K562 (cell line): ENCODE data around the gene ZNF385C. TPM values are rescaled to one million over a fixed set of nuclear protein-coding genes. Genes with fewer than 3 reads are reported as not detected.

Experiments used
- ATAC-seq: fragments of 200-7000 bp; cut with Tn5 transposase; 3 replicates; pipeline ENCODE4 v1.9.1; 2020; ENCODE audit warnings: moderate library complexity
- BruUV-seq: library from RNA; stranded (reverse); fragments of 400-500 nt; replicated peaks from 2 replicates; lab custom pipeline; 2021; lab: Mats Ljungman, UMichigan
- CTCF ChIA-PET: fragments of 300-600 bp; formaldehyde crosslinking; extraction: SDS; loops from one replicate; lab custom pipeline; 2021; ENCODE audit warnings: low intra/inter-chr PET ratio; lab: Yijun Ruan, JAX
- POLR2A ChIA-PET: fragments of 300-600, 350-650 bp; sonication (Branson Sonifier 250); formaldehyde crosslinking; extraction: SDS; loops from one replicate; lab custom pipeline; 2021; ENCODE audit warnings: antibody characterized with exemption, inconsistent platforms; lab: Yijun Ruan, JAX
- DNase-seq, 4 experiments: peaks; one replicate each; pipeline versions ENCODE4 v3.0.0 to v3.0.0-alpha.2; 2011 to 2018; ENCODE audit warnings: low spot score in 3 of 4, mixed read lengths in 3 of 4; ENCODE audit errors: extremely low read depth in 1 of 4
- FAIRE-seq: peaks from 2 replicates; lab custom pipeline; 2011; peaks lifted over from hg19 to GRCh38; lab: Jason Lieb, UNC
- H2AFZ ChIP-seq: 2 replicates; pipeline ENCODE4 v1.6.0; 2011; ENCODE audit warnings: low read depth, low read length, control low read depth, inconsistent platforms
- H3K27ac ChIP-seq: fragments of 200-600 bp; 3 replicates; pipeline ENCODE4 v1.8.0; 2011; ENCODE audit warnings: low read depth, mild to moderate bottlenecking, control low read depth, inconsistent platforms, low read length, moderate library complexity, mixed read lengths; ENCODE audit errors: extremely low read depth
- H3K27me3 ChIP-seq, 2 experiments: fragments of 300-600 bp in 1 of 2; 2 replicates in 1 of 2; 3 replicates in 1 of 2; pipeline versions ENCODE4 v1.6.0 to v1.8.0; 2011; ENCODE audit warnings: inconsistent platforms in 2 of 2, low read length in 2 of 2, mild to moderate bottlenecking in 1 of 2, mixed read lengths in 1 of 2, moderate library complexity in 1 of 2; ENCODE audit not compliant: control insufficient read depth in 2 of 2, insufficient read depth in 2 of 2
- H3K36me3 ChIP-seq: fragments of 300-600 bp; 3 replicates; pipeline ENCODE4 v1.8.0; 2011; ENCODE audit warnings: mild to moderate bottlenecking, low read length, inconsistent platforms; ENCODE audit not compliant: control insufficient read depth, insufficient read depth
- H3K4me1 ChIP-seq, 2 experiments: fragments of 200-600 bp in 1 of 2; replicated peaks in 1 of 2; 2 replicates in 1 of 2; 3 replicates in 1 of 2; pipeline versions ENCODE4 v1.5.1 to v1.8.0; 2011; ENCODE audit warnings: inconsistent platforms in 2 of 2, low read length in 2 of 2, mild to moderate bottlenecking in 1 of 2, mixed read lengths in 1 of 2, moderate library complexity in 1 of 2; ENCODE audit not compliant: control insufficient read depth in 2 of 2, insufficient read depth in 2 of 2
- H3K4me2 ChIP-seq: 2 replicates; pipeline ENCODE4 v1.6.1; 2011; ENCODE audit warnings: low read length, control low read depth, inconsistent platforms, mixed read lengths; ENCODE audit not compliant: insufficient read depth
- H3K4me3 ChIP-seq: fragments of 200-600 bp; sonication (generic), shearing (Covaris generic); 2 replicates; pipeline ENCODE4 v1.5.1; 2016; ENCODE audit warnings: control low read depth, inconsistent platforms
- H3K79me2 ChIP-seq: fragments of 200-600 bp; 3 replicates; pipeline ENCODE4 v1.8.0; 2011; ENCODE audit warnings: low read length, inconsistent platforms; ENCODE audit not compliant: control insufficient read depth, insufficient read depth
- H3K9ac ChIP-seq, 2 experiments: 2 replicates each; pipeline versions ENCODE4 v1.6.0 to v1.6.1; 2011; ENCODE audit warnings: low read depth in 2 of 2, low read length in 2 of 2, control low read depth in 1 of 2, inconsistent platforms in 1 of 2, mild to moderate bottlenecking in 1 of 2, mixed read lengths in 1 of 2; ENCODE audit not compliant: insufficient read depth in 1 of 2
- H3K9me1 ChIP-seq: one replicate; pipeline ENCODE4 v1.6.0; 2011; ENCODE audit warnings: inconsistent platforms, mild to moderate bottlenecking, low read length, moderate library complexity; ENCODE audit not compliant: control insufficient read depth, insufficient read depth
- H3K9me3 ChIP-seq: replicated peaks from 2 replicates; pipeline ENCODE4 v1.5.1; 2011; ENCODE audit warnings: low read depth, low read length, inconsistent platforms; ENCODE audit not compliant: control insufficient read depth, insufficient read depth
- H4K20me1 ChIP-seq: replicated peaks from 2 replicates; pipeline ENCODE4 v1.6.1; 2011; ENCODE audit warnings: low read length, inconsistent platforms, mixed read lengths; ENCODE audit not compliant: control insufficient read depth, insufficient read depth
- TBL1XR1 ChIP-seq, 2 experiments: IDR thresholded peaks; 2 replicates each; pipeline ENCODE4 v1.6.1; 2012; ENCODE audit warnings: improper control_type of control experiment in 2 of 2, low read length in 2 of 2, mild to moderate bottlenecking in 1 of 2
- WGBS: fragments of 100-300 bp; shearing (Covaris generic); methylation state at CpG from one replicate; pipeline ENCODE4 v1.1.6; 2016; ENCODE audit warnings: low coverage, mixed read lengths; ENCODE audit not compliant: insufficient coverage; ENCODE audit errors: missing lambda C conversion rate; 5-methylcytosine and 5-hydroxymethylcytosine counted together
- in situ Hi-C: fragments of 300-500 bp; cut with MboI; formaldehyde crosslinking; loops from 4 replicates; pipeline ENCODE4 v1.15.0; 2018; ENCODE audit warnings: inconsistent platforms, mixed read lengths
- intact Hi-C: fragments of 100-400 bp; cut with micrococcal nuclease; formaldehyde crosslinking; loops from 2 replicates; pipeline ENCODE4 v1.14.2; 2022
- polyA plus RNA-seq, 8 experiments: library from polyadenylated mRNA; depleted of rRNA in 4 of 8; stranded (reverse) in 5 of 8; unstranded in 3 of 8; fragments of >200 nt; fragmentation: Nextera tagmentation in 2 of 8; fragmentation: Illumina TruSeq in 1 of 8; extraction: Ambion mirVana in 2 of 8; extraction: Trizol in 1 of 8; gene quantifications; 2 replicates each; pipeline versions ENCODE4 v1.2.1 to v1.2.3, GENCODE V29; 2011 to 2014; ENCODE audit warnings: inconsistent platforms in 1 of 8, missing spikeins in 1 of 8
- total RNA-seq, 7 experiments: library from RNA; depleted of rRNA in 6 of 7; stranded (reverse); fragments of >200 nt in 6 of 7; fragmentation: Illumina TruSeq in 2 of 7; extraction: Trizol in 2 of 7; gene quantifications; 2 replicates each; pipeline versions ENCODE4 v1.2.1 to v1.2.3, GENCODE V29; 2011 to 2021; ENCODE audit warnings: low replicate concordance in 1 of 7
- TF ChIP-seq, protein P1 (sequence below): fragments of 200-400 bp; formaldehyde crosslinking; IDR thresholded peaks from 2 replicates; pipeline ENCODE4 v1.6.1; 2017; ENCODE audit warnings: mild to moderate bottlenecking, low read depth, low read length, moderate library complexity
- TF ChIP-seq, protein P2 (sequence below): sonication (generic); formaldehyde crosslinking; IDR thresholded peaks from 2 replicates; pipeline ENCODE4 v1.8.0; 2023; ENCODE audit warnings: mild to moderate bottlenecking, missing genetic modification reagents

The ZNF385C gene
- total and polyA plus RNA-seq, 9 of the 15 experiments (the other 6 are each of a cell fraction or from before 2014, with no cell fraction given): 0.03 to 0.35 (median 0.18) TPM; not detected in 1

DNA sequence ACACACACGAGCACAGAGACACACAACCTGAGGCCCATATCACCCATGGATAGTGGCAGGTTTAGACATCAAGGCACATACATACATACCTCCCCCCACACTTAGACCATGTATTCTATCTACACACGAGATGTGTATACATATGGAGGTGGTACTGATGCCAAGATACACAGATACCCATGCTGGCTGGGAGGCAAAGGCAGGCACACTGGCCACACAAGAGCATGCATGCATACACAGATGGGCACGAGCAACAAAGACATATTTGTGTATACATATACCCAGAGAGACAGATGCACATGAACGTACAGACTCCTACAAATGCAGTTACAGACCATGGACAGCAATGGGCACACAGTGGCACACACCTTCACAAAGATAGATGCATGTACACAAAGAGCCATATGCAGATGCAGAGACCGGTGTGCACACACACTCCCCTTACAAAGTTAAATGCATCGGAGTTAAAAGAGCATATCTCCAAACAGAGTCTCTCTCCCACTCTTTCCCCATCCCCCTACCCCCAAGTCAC is 45.9 kb downstream of the ZNF385C start:
- POLR2A ChIA-PET: no interaction called here
- Histone ChIP-seq H3K9me1 (no peaks in the 10 kb centered on the region), H3K4me3 (no peak overlapping the region), H3K9me3 (no peaks in the 10 kb centered on the region), H4K20me1 (no peaks in the 10 kb centered on the region), H3K9ac (no peak overlapping the region), H3K27ac (no peak overlapping the region), H3K4me1 (peaks cover 3 to 14% of the 10 kb centered on the region in 2 experiments; a peak in 3 of 5 replicates)
- no peak for ATAC-seq
- no peak for FAIRE-seq
- WGBS: 12% methylated on average over 6 of the region's 6 CpGs
- TF ChIP-seq, protein P1, sequence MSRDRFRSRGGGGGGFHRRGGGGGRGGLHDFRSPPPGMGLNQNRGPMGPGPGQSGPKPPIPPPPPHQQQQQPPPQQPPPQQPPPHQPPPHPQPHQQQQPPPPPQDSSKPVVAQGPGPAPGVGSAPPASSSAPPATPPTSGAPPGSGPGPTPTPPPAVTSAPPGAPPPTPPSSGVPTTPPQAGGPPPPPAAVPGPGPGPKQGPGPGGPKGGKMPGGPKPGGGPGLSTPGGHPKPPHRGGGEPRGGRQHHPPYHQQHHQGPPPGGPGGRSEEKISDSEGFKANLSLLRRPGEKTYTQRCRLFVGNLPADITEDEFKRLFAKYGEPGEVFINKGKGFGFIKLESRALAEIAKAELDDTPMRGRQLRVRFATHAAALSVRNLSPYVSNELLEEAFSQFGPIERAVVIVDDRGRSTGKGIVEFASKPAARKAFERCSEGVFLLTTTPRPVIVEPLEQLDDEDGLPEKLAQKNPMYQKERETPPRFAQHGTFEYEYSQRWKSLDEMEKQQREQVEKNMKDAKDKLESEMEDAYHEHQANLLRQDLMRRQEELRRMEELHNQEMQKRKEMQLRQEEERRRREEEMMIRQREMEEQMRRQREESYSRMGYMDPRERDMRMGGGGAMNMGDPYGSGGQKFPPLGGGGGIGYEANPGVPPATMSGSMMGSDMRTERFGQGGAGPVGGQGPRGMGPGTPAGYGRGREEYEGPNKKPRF: no peak
- TF ChIP-seq TBL1XR1 (IDR thresholded peaks at IDR 0.05; ENCODE audit: low read length in 2 of 2): no peak
- TF ChIP-seq, protein P2, sequence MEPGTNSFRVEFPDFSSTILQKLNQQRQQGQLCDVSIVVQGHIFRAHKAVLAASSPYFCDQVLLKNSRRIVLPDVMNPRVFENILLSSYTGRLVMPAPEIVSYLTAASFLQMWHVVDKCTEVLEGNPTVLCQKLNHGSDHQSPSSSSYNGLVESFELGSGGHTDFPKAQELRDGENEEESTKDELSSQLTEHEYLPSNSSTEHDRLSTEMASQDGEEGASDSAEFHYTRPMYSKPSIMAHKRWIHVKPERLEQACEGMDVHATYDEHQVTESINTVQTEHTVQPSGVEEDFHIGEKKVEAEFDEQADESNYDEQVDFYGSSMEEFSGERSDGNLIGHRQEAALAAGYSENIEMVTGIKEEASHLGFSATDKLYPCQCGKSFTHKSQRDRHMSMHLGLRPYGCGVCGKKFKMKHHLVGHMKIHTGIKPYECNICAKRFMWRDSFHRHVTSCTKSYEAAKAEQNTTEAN: no peak
- TF ChIP-seq, all 486 proteins: peak for 0
- H3K36me3 ChIP-seq: no peaks in the 10 kb centered on the region
- intact Hi-C loops (no loop called here), in situ Hi-C loops (no loop called here)
- peaks cover 10 to 53% of the 10 kb centered on the region in 2 experiments; a peak in 4 of 5 replicates for H3K27me3 ChIP-seq
- no peak for DNase-seq
- CTCF ChIA-PET: no interaction called here
- BruUV-seq: no TSS peak
- no peaks in the 10 kb centered on the region for H3K79me2 ChIP-seq
- no peak overlapping the region for H3K4me2 ChIP-seq
- H2AFZ ChIP-seq: no peak overlapping the region
